ENCODE results near the gene BACE1.
"Not testable (repeated sequence)": the region's sequence is repeated elsewhere in the genome, so short reads cannot be mapped to it uniquely, and the experiment has no call there.

Gene BACE1

GRCh38 chr11:117282956-117283355 lies 33.1 kb downstream of the BACE1 start:
- no peak overlapping the region for H3K4me3 ChIP-seq
- no peak overlapping the region for H3K27ac ChIP-seq

GRCh38 chr11:117281869-117282268 lies 34.2 kb downstream of the BACE1 start:
- Histone ChIP-seq H3K4me3 (no peak overlapping the region), H3K27ac (peak overlapping the region in 7 of 21 experiments; percentile 1 to 75 (median 30))

- peak overlapping the region in 6 of 21 experiments; percentile 29 to 76 (median 54) for H3K27ac ChIP-seq
- no peak overlapping the region for H3K4me3 ChIP-seq
These were observed 34.9 kb downstream of the BACE1 start for GRCh38 chr11:117281159-117281558.

GRCh38 chr11:117279711-117280376 lies 36.2 kb downstream of the BACE1 start:
- H3K4me3 ChIP-seq: peak overlapping the region in 1 of 7 experiments; percentile 3

GRCh38 chr11:117278347-117278746 lies 37.7 kb downstream of the BACE1 start:
- Histone ChIP-seq H3K27ac (peak overlapping the region in 2 of 21 experiments; percentile 12 to 76), H3K4me3 (no peak overlapping the region)

More at GRCh38 chr11:117279711-117280376, 36.2 kb downstream of the BACE1 start:
- H3K27ac ChIP-seq: peak overlapping the region in 9 of 21 experiments; percentile 18 to 76 (median 53)

GRCh38 chr11:117273550-117274289 lies 42.3 kb downstream of the BACE1 start:
- Histone ChIP-seq H3K27ac (no peak overlapping the region), H3K4me3 (no peak overlapping the region)

- H3K4me3 ChIP-seq, H3K27ac ChIP-seq: not testable (repeated sequence)
These were observed 43.9 kb downstream of the BACE1 start for GRCh38 chr11:117272175-117272574.

- Histone ChIP-seq H3K4me3 (no peak overlapping the region), H3K27ac (no peak overlapping the region)
These were observed 44.8 kb downstream of the BACE1 start for GRCh38 chr11:117271208-117271607.

GRCh38 chr11:117269856-117270255 lies 46.2 kb downstream of the BACE1 start:
- Histone ChIP-seq H3K4me3 (no peak overlapping the region), H3K27ac (no peak overlapping the region)

- Histone ChIP-seq H3K27ac (no peak overlapping the region), H3K4me3 (no peak overlapping the region)
These were observed 50.3 kb downstream of the BACE1 start for GRCh38 chr11:117265745-117266144.

GRCh38 chr11:117264624-117265323 lies 51.3 kb downstream of the BACE1 start:
- not testable (repeated sequence) for H3K27ac ChIP-seq, H3K4me3 ChIP-seq

- no peak overlapping the region for H3K27ac ChIP-seq
- H3K4me3 ChIP-seq: no peak overlapping the region
These were observed 56.6 kb downstream of the BACE1 start for GRCh38 chr11:117259417-117259816.

- no peak overlapping the region for H3K4me3 ChIP-seq
- H3K27ac ChIP-seq: peak overlapping the region in 1 of 21 experiments; percentile 29
These were observed 57.5 kb downstream of the BACE1 start for GRCh38 chr11:117258576-117258975.

GRCh38 chr11:117256573-117256972 lies 59.5 kb downstream of the BACE1 start:
- H3K4me3 ChIP-seq: no peak overlapping the region

GRCh38 chr11:117255966-117256365 lies 60.1 kb downstream of the BACE1 start:
- Histone ChIP-seq H3K4me3 (no peak overlapping the region), H3K27ac (no peak overlapping the region)

More at GRCh38 chr11:117256573-117256972, 59.5 kb downstream of the BACE1 start:
- no peak overlapping the region for H3K27ac ChIP-seq

- no peak overlapping the region for H3K27ac ChIP-seq
These were observed 64.5 kb downstream of the BACE1 start for GRCh38 chr11:117251506-117251905.

GRCh38 chr11:117249571-117249970 lies 66.5 kb downstream of the BACE1 start:
- Histone ChIP-seq H3K4me3 (no peak overlapping the region), H3K27ac (no peak overlapping the region)

More at GRCh38 chr11:117251506-117251905, 64.5 kb downstream of the BACE1 start:
- H3K4me3 ChIP-seq: no peak overlapping the region

GRCh38 chr11:117248341-117248740 lies 67.7 kb downstream of the BACE1 start:
- Histone ChIP-seq H3K4me3 (no peak overlapping the region), H3K27ac (no peak overlapping the region)

- Histone ChIP-seq H3K27ac (no peak overlapping the region), H3K4me3 (no peak overlapping the region)
These were observed 76.8 kb downstream of the BACE1 start for GRCh38 chr11:117239295-117239694.

GRCh38 chr11:117238221-117238620 lies 77.8 kb downstream of the BACE1 start:
- no peak overlapping the region for H3K27ac ChIP-seq

More at GRCh38 chr11:117238221-117238620, 77.8 kb downstream of the BACE1 start:
- no peak overlapping the region for H3K4me3 ChIP-seq

All from skin epidermis (tissue), 12 donors.